Kidney epithelial cell (primary cell): Measurements from ENCODE around the gene OR10P1. TPM values are rescaled to one million over a fixed set of nuclear protein-coding genes. Genes with fewer than 3 reads are reported as not detected.

ENCODE experiments used
- DNase-seq: peaks from one replicate; pipeline ENCODE4 v3.0.0-alpha.2; 2010; ENCODE audit warnings: low read depth
- H3K27me3 ChIP-seq: 2 replicates; pipeline ENCODE4 v1.6.0; 2011; ENCODE audit warnings: low read length; ENCODE audit not compliant: control insufficient read depth, insufficient read depth
- H3K36me3 ChIP-seq: 2 replicates; pipeline ENCODE4 v1.5.1; 2011; ENCODE audit warnings: low read length; ENCODE audit not compliant: control insufficient read depth, insufficient read depth
- H3K4me3 ChIP-seq: 2 replicates; pipeline ENCODE4 v1.5.1; 2011; ENCODE audit warnings: low read depth, mild to moderate bottlenecking, control low read depth, low read length
- total RNA-seq: library from RNA; depleted of rRNA; stranded (reverse); fragments of >200 nt; gene quantifications from 2 replicates; pipeline ENCODE4 v1.2.3, GENCODE V29; 2015
- TF ChIP-seq, protein P1 (sequence below): IDR thresholded peaks from 2 replicates; pipeline ENCODE4 v1.5.1; 2011; ENCODE audit warnings: mild to moderate bottlenecking, moderate library complexity, low read length, control low read depth, inconsistent platforms; ENCODE audit not compliant: insufficient read depth, poor library complexity, severe bottlenecking

OR10P1 gene
- total RNA-seq, 1 donor from 2014 or later = not detected

DNA sequence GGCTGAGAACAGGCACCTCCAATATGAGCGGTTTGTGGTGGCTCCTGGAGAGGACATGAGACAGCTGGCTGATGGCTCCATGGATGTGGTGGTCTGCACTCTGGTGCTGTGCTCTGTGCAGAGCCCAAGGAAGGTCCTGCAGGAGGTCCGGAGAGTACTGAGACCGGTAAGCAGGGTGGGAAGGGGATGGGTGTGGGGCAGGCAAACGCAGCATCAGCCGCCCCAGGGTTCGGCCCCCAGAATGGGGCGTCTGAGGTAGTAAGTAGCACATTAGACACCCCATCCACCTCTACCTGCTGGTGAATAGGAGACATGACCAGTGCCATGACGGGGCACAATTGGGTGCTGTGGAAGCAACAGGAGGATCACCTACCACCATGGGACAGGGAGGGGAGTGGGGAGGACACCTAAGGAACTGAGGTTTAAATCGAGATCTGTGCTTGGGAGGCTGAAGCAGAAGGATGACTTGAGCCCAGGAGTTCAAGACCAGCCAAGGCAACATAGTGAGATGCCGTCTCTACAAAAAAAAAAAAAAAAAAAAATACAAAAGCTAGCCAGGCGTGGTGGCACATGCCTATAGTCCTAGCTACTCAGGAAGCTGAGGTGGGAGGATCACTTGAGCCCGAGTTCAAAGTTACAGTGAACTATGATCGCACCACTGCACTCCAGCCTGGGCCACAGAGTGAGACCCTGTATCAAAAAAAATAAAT lies 45.5 kb downstream of the OR10P1 start:
- H3K36me3 ChIP-seq = no peaks in the 10 kb centered on the region
- TF ChIP-seq, protein P1, sequence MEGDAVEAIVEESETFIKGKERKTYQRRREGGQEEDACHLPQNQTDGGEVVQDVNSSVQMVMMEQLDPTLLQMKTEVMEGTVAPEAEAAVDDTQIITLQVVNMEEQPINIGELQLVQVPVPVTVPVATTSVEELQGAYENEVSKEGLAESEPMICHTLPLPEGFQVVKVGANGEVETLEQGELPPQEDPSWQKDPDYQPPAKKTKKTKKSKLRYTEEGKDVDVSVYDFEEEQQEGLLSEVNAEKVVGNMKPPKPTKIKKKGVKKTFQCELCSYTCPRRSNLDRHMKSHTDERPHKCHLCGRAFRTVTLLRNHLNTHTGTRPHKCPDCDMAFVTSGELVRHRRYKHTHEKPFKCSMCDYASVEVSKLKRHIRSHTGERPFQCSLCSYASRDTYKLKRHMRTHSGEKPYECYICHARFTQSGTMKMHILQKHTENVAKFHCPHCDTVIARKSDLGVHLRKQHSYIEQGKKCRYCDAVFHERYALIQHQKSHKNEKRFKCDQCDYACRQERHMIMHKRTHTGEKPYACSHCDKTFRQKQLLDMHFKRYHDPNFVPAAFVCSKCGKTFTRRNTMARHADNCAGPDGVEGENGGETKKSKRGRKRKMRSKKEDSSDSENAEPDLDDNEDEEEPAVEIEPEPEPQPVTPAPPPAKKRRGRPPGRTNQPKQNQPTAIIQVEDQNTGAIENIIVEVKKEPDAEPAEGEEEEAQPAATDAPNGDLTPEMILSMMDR = no peak
- H3K4me3 ChIP-seq = no peak overlapping the region
- H3K27me3 ChIP-seq = no peaks in the 10 kb centered on the region
- no peak for DNase-seq

DNA sequence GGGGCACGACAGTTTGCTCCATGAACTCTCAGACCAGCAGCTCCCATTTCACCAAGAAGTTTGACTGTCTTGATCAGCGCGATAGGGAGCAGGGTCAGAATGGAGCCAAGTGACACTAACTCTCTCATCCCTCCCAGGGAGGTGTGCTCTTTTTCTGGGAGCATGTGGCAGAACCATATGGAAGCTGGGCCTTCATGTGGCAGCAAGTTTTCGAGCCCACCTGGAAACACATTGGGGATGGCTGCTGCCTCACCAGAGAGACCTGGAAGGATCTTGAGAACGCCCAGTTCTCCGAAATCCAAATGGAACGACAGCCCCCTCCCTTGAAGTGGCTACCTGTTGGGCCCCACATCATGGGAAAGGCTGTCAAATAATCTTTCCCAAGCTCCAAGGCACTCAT lies 47.0 kb downstream of the OR10P1 start:
- TF ChIP-seq, protein P1 = no peak
- no peak for DNase-seq
- Histone ChIP-seq H3K27me3 (no peaks in the 10 kb centered on the region), H3K36me3 (no peaks in the 10 kb centered on the region), H3K4me3 (no peak overlapping the region)

DNA sequence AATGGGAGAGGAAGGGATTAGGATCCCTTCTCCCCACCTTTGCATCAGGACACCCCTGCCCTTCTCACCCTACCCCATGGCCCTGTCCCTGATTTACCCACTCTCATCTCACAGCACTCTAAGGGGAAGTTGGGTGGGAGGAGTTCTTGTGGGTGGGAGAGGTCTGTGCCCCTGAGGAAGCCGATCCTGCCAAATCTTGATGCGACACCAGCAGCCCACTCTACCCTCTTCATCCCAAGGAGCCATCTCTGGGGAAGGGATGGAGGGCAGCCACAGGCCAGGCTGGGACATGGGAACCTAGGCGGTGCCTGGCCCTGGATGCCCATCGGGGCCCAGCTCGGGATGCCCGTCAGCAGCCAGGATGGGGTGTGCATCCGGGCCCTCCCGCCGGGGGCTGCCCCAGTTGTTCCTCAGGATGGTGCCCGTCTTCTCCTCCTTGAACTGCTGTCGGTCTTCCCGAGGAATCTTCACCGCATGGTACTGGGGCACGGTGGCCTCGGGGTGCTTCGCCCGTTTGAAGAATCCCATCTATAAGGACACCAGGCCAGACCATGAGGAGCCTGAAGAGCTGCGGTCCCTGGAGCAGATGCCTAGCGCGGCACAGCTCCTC lies 48.2 kb downstream of the OR10P1 start:
- TF ChIP-seq, protein P1 = no peak

DNA sequence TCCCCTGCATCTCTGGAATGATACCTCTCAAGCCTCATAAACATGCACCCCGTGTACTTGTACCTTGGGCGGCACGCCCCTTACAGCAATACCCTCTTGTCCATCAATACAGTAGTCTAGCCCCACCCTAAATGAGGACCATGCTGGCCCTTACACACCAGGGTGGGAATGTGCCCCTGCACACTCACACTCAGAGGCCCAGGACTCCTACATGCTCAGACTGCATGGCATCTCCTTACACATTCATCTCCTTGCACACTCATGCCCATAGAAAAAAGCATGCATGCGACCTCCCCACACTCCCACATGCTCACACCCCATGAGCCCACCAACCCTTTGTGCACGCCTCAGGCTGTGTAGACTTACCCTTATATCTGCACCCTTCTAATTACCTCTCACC lies 49.0 kb downstream of the OR10P1 start:
- TF ChIP-seq, protein P1 = no peak
- DNase-seq = no peak
- Histone ChIP-seq H3K27me3 (no peaks in the 10 kb centered on the region), H3K4me3 (no peak overlapping the region), H3K36me3 (no peaks in the 10 kb centered on the region)

More for the DNA sequence above, 48.2 kb downstream of the OR10P1 start:
- H3K27me3 ChIP-seq = no peaks in the 10 kb centered on the region
- H3K4me3 ChIP-seq = no peak overlapping the region
- no peak for DNase-seq
- H3K36me3 ChIP-seq = no peaks in the 10 kb centered on the region

DNA sequence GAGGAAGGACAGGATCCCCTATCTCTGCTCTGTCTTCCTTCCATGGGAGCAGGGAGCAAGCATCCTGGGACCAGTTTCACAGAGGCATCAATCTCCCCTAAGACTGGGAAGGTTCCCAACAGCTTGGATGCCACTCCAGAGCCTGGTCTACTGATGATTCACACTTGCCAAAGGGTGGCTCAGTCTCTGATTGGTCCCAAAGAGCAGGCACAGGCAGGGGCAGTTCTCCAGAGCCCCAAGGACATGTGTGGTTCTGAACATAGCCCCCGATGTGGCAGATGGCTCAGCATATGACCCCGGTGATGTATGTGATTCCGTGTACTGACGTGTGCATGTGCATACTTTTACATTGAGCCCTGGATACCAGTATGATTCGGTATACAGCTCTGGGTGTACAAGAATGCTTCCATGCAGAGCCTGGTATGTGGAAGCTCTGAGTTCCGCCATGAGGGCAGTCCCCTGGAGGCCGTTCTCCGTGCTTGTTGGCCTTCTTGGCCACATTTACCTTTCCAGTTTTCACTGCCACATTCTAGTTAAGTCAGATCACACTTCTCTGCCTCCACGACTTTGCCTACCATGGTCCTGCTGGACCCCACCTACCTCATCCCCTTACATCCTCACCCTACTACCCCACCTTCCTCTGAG lies 49.8 kb downstream of the OR10P1 start:
- no peaks in the 10 kb centered on the region for H3K27me3 ChIP-seq
- TF ChIP-seq, protein P1 = no peak
- no peaks in the 10 kb centered on the region for H3K36me3 ChIP-seq
- no peak for DNase-seq
- H3K4me3 ChIP-seq = no peak overlapping the region

Other genes starting within 250 kb of the OR10P1 start
- not detected in 2 replicates for gene OR6C65, start 236.4 kb upstream of the OR10P1 start, total RNA-seq
- not detected in 2 replicates for gene OR6C76, start 210.6 kb upstream of the OR10P1 start, total RNA-seq
- not detected in 2 replicates for gene OR6C2, start 192.8 kb upstream of the OR10P1 start, total RNA-seq
- not detected in 2 replicates for gene OR6C70, start 166.8 kb upstream of the OR10P1 start, total RNA-seq
- not detected in 2 replicates for gene OR6C68, start 144.5 kb upstream of the OR10P1 start, total RNA-seq
- not detected in 2 replicates for gene OR6C4, start 87.3 kb upstream of the OR10P1 start, total RNA-seq
- not detected in 2 replicates for gene OR2AP1, start 64.4 kb upstream of the OR10P1 start, total RNA-seq
- 2.0 and 6.4 TPM in 2 replicates for gene ITGA7, start 71.0 kb downstream of the OR10P1 start, total RNA-seq
- gene BLOC1S1, start 79.2 kb downstream of the OR10P1 start, total RNA-seq = 109 and 131 TPM in 2 replicates
- gene RDH5, start 83.5 kb downstream of the OR10P1 start, total RNA-seq = 3.6 and 4.7 TPM in 2 replicates
- gene CD63, start 92.1 kb downstream of the OR10P1 start, total RNA-seq = 1,013 and 1,149 TPM in 2 replicates
- gene GDF11, start 106.2 kb downstream of the OR10P1 start, total RNA-seq = 5.4 and 10.7 TPM in 2 replicates
- gene SARNP, start 180.8 kb downstream of the OR10P1 start, total RNA-seq = 123 and 141 TPM in 2 replicates
- gene ORMDL2, start 181.1 kb downstream of the OR10P1 start, total RNA-seq = 37.0 and 42.6 TPM in 2 replicates
- gene DNAJC14, start 192.7 kb downstream of the OR10P1 start, total RNA-seq = 35.3 and 36.9 TPM in 2 replicates
- gene MMP19, start 206.0 kb downstream of the OR10P1 start, total RNA-seq = 0.07 and 0.08 TPM in 2 replicates